LNCAP (cell line): ENCODE results near the gene TUBA1C.

ENCODE experiments used
- CTCF ChIP-seq: fragments of 450-650 bp; IDR thresholded peaks from 2 replicates; pipeline ENCODE4 v1.5.1; 2017; ENCODE audit warnings: mild to moderate bottlenecking

TUBA1C gene

GRCh38 chr12:49276304-49277290 is 11.7 kb downstream of the TUBA1C start:
- no peak for TF ChIP-seq CTCF

- no peak for TF ChIP-seq CTCF
These were observed 12.6 kb downstream of the TUBA1C start for GRCh38 chr12:49277466-49277865.

- no peak for TF ChIP-seq CTCF
These were observed 14.9 kb downstream of the TUBA1C start for GRCh38 chr12:49279706-49280159.

GRCh38 chr12:49282302-49282701 is 17.4 kb downstream of the TUBA1C start:
- TF ChIP-seq CTCF, result no peak

GRCh38 chr12:49283541-49284429 is 18.9 kb downstream of the TUBA1C start:
- TF ChIP-seq CTCF, result no peak

GRCh38 chr12:49284672-49285071 is 19.8 kb downstream of the TUBA1C start:
- TF ChIP-seq CTCF, result no peak

- no peak for TF ChIP-seq CTCF
These were observed 23.0 kb downstream of the TUBA1C start for GRCh38 chr12:49287876-49288275.
